HL-60 (cell line): Measurements from ENCODE around the gene MYLK2.

Source experiments
- DNase-seq, 2 experiments: peaks; one replicate each; pipeline ENCODE4 v3.0.0-alpha.2; 2010 to 2020; ENCODE audit warnings: low read depth in 1 of 2, low spot score in 1 of 2
- H3K27ac ChIP-seq: fragments of 250-450 bp; sonication (Bioruptor Pico); replicated peaks from 2 replicates; pipeline ENCODE4 v1.5.1; 2020; ENCODE audit warnings: mild to moderate bottlenecking, moderate library complexity
- H3K27me3 ChIP-seq: fragments of 250-450 bp; sonication (Bioruptor Pico); 2 replicates; pipeline ENCODE4 v1.5.1; 2021; ENCODE audit warnings: mild to moderate bottlenecking, moderate library complexity; ENCODE audit not compliant: insufficient read depth, poor library complexity, severe bottlenecking
- H3K4me3 ChIP-seq: replicated peaks from 2 replicates; pipeline ENCODE4 v1.5.1; 2011; ENCODE audit warnings: mild to moderate bottlenecking, control low read depth, low read length; ENCODE audit not compliant: insufficient read depth
- CTCF ChIP-seq: IDR thresholded peaks from one replicate; pipeline ENCODE4 v1.5.1; 2011; ENCODE audit warnings: low read length, control low read depth, inconsistent platforms; ENCODE audit not compliant: insufficient read depth
- GABPA ChIP-seq: IDR thresholded peaks from 2 replicates; pipeline ENCODE4 v1.6.1; 2012; ENCODE audit warnings: low read depth
- POLR2AphosphoS5 ChIP-seq: IDR thresholded peaks from 2 replicates; pipeline ENCODE4 v1.6.1; 2012; ENCODE audit warnings: low read depth
- REST ChIP-seq: IDR thresholded peaks from 2 replicates; pipeline ENCODE4 v1.6.1; 2012; ENCODE audit warnings: low read depth; ENCODE audit not compliant: insufficient replicate concordance
- SPI1 ChIP-seq: IDR thresholded peaks from 2 replicates; pipeline ENCODE4 v1.6.1; 2012; ENCODE audit warnings: low read depth, mild to moderate bottlenecking, borderline replicate concordance

The MYLK2 gene

GRCh38 chr20:31816221-31816620, 2.9 kb upstream of the MYLK2 start:
- Histone ChIP-seq H3K4me3 (no peak overlapping the region), H3K27ac (no peak overlapping the region), H3K27me3 (no peaks in the 10 kb centered on the region)
- no peak for DNase-seq
- TF ChIP-seq SPI1, result no peak
- no peak for TF ChIP-seq CTCF
- no peak for TF ChIP-seq GABPA
- TF ChIP-seq POLR2AphosphoS5, result no peak
- no peak for TF ChIP-seq REST

- no peak overlapping the region for H3K4me3 ChIP-seq
- no peak for DNase-seq
- TF ChIP-seq SPI1 (no peak), GABPA (no peak), REST (no peak), CTCF (no peak), POLR2AphosphoS5 (no peak)
- no peak overlapping the region for H3K27ac ChIP-seq
- no peaks in the 10 kb centered on the region for H3K27me3 ChIP-seq
Measured at GRCh38 chr20:31817461-31817860, 1.7 kb upstream of the MYLK2 start.

- TF ChIP-seq CTCF, result no peak
- no peak for TF ChIP-seq REST
- TF ChIP-seq POLR2AphosphoS5, result no peak
- no peak for TF ChIP-seq GABPA
- TF ChIP-seq SPI1, result no peak
- no peak for DNase-seq
- Histone ChIP-seq H3K27ac (no peak overlapping the region), H3K4me3 (no peak overlapping the region), H3K27me3 (no peaks in the 10 kb centered on the region)
Measured at GRCh38 chr20:31818376-31818908, 714 bp upstream of the MYLK2 start.
